Neural cell (in vitro differentiated cells): ENCODE results near the gene GSTM3. TPM values are rescaled to one million over a fixed set of nuclear protein-coding genes. Genes with fewer than 3 reads are reported as not detected.
"Not testable (repeated sequence)": the region's sequence is repeated elsewhere in the genome, so short reads cannot be mapped to it uniquely, and the experiment has no call there.

Source experiments
- H2AFZ ChIP-seq: fragments of 200-600, 300-800 bp; sonication (generic), shearing (Covaris generic); 2 replicates; pipeline ENCODE4 v1.6.0; 2014; ENCODE audit warnings: low read depth, mild to moderate bottlenecking, antibody characterized with exemption, low read length, moderate library complexity
- H3F3A ChIP-seq: fragments of 200-600 bp; shearing (Covaris generic); 2 replicates; pipeline ENCODE4 v1.6.1; 2016; ENCODE audit warnings: mild to moderate bottlenecking, moderate library complexity, mixed read lengths, antibody characterized with exemption, low read length; ENCODE audit not compliant: insufficient read depth, poor library complexity, severe bottlenecking
- H3K27ac ChIP-seq: fragments of 200-600, 300-800 bp; sonication (generic), shearing (Covaris generic); 2 replicates; pipeline ENCODE4 v1.5.1; 2014; ENCODE audit warnings: mild to moderate bottlenecking, low read length, moderate library complexity
- H3K27me3 ChIP-seq: fragments of 300-800, 200-600 bp; sonication (generic), shearing (Covaris generic); 2 replicates; pipeline ENCODE4 v1.6.0; 2014; ENCODE audit warnings: mild to moderate bottlenecking, low read depth, low read length, moderate library complexity; ENCODE audit not compliant: insufficient read depth
- H3K36me3 ChIP-seq: fragments of 300-800, 200-600 bp; sonication (generic), shearing (Covaris generic); 2 replicates; pipeline ENCODE4 v1.5.1; 2014; ENCODE audit warnings: mild to moderate bottlenecking, antibody characterized with exemption, low read length, moderate library complexity; ENCODE audit not compliant: insufficient read depth
- H3K4me2 ChIP-seq: fragments of 300-800, 200-600 bp; sonication (generic), shearing (Covaris generic); 2 replicates; pipeline ENCODE4 v1.6.0; 2014; ENCODE audit warnings: mild to moderate bottlenecking, low read length
- H3K4me3 ChIP-seq: fragments of 300-800, 200-600 bp; sonication (generic), shearing (Covaris generic); 2 replicates; pipeline ENCODE4 v1.5.1; 2014; ENCODE audit warnings: mild to moderate bottlenecking, low read length, moderate library complexity
- H3K79me2 ChIP-seq: fragments of 200-600 bp; shearing (Covaris generic); replicated peaks from 2 replicates; pipeline ENCODE4 v1.6.0; 2014; ENCODE audit warnings: mild to moderate bottlenecking, low read length, moderate library complexity; ENCODE audit not compliant: insufficient read depth
- H3K9ac ChIP-seq: fragments of 300-800, 200-600 bp; sonication (generic), shearing (Covaris generic); 2 replicates; pipeline ENCODE4 v1.6.1; 2016; ENCODE audit warnings: mild to moderate bottlenecking, low read length, mixed read lengths
- H3K9me2 ChIP-seq: fragments of 200-600 bp; shearing (Covaris generic); 2 replicates; pipeline ENCODE4 v1.6.1; 2016; ENCODE audit warnings: mild to moderate bottlenecking, low read length, mixed read lengths; ENCODE audit not compliant: insufficient read depth
- H3K9me3 ChIP-seq: fragments of 200-600, 300-800 bp; sonication (generic), shearing (Covaris generic); 2 replicates; pipeline ENCODE4 v1.6.1; 2016; ENCODE audit warnings: mild to moderate bottlenecking, mixed run types, low read length, moderate library complexity, mixed read lengths
- H4K20me1 ChIP-seq: fragments of 200-600 bp; shearing (Covaris generic); 2 replicates; pipeline ENCODE4 v1.6.1; 2016; ENCODE audit warnings: mild to moderate bottlenecking, mixed run types; ENCODE audit not compliant: insufficient read depth
- CTCF ChIP-seq: fragments of 450-650 bp; IDR thresholded peaks from 2 replicates; pipeline ENCODE4 v1.5.1; 2014; ENCODE audit warnings: antibody characterized with exemption, mild to moderate bottlenecking, moderate library complexity; ENCODE audit not compliant: poor library complexity, severe bottlenecking
- EP300 ChIP-seq: fragments of 450-650 bp; conservative IDR thresholded peaks from 2 replicates; pipeline ENCODE4 v1.6.1; 2014; ENCODE audit warnings: antibody characterized with exemption, mild to moderate bottlenecking, moderate library complexity; ENCODE audit not compliant: poor library complexity, severe bottlenecking
- EZH2 ChIP-seq: fragments of 200-600, 300-800 bp; shearing (Covaris generic), sonication (generic); IDR thresholded peaks from 2 replicates; pipeline ENCODE4 v1.6.1; 2014; ENCODE audit warnings: antibody characterized with exemption, low read length, borderline replicate concordance, mild to moderate bottlenecking; ENCODE audit not compliant: insufficient read depth, poor library complexity, severe bottlenecking
- MXI1 ChIP-seq: fragments of 450-650 bp; conservative IDR thresholded peaks from 2 replicates; pipeline ENCODE4 v1.6.1; 2014; ENCODE audit warnings: antibody characterized with exemption, mild to moderate bottlenecking; ENCODE audit not compliant: poor library complexity, severe bottlenecking
- POLR2AphosphoS5 ChIP-seq: IDR thresholded peaks from 2 replicates; pipeline ENCODE4 v1.6.1; 2012
- RAD21 ChIP-seq: fragments of 450-650 bp; conservative IDR thresholded peaks from 2 replicates; pipeline ENCODE4 v1.6.1; 2014; ENCODE audit warnings: antibody characterized with exemption, mild to moderate bottlenecking, moderate library complexity
- REST ChIP-seq: IDR thresholded peaks from 2 replicates; pipeline ENCODE4 v1.6.1; 2012; ENCODE audit warnings: borderline replicate concordance
- SMC3 ChIP-seq: fragments of 450-650 bp; conservative IDR thresholded peaks from 2 replicates; pipeline ENCODE4 v1.6.1; 2014; ENCODE audit warnings: antibody characterized with exemption, mild to moderate bottlenecking, moderate library complexity; ENCODE audit not compliant: poor library complexity
- TAF1 ChIP-seq: IDR thresholded peaks from 2 replicates; pipeline ENCODE4 v1.6.1; 2012; ENCODE audit warnings: low read depth
- polyA plus RNA-seq: library from polyadenylated mRNA; depleted of rRNA; stranded (reverse); fragments of >200 nt; gene quantifications from 2 replicates; pipeline ENCODE4 v1.2.3, GENCODE V29; 2014

The GSTM3 gene
- polyA plus RNA-seq, 1 donor from 2014 or later = 195 TPM

- Histone ChIP-seq H3K27ac (no peak overlapping the region), H3K4me3 (no peak overlapping the region), H3K9me2 (no peaks in the 10 kb centered on the region), H3K27me3 (no peaks in the 10 kb centered on the region), H4K20me1 (no peaks in the 10 kb centered on the region), H2AFZ (no peak overlapping the region), H3K9me3 (no peaks in the 10 kb centered on the region), H3K9ac (no peak overlapping the region), H3K4me2 (no peak overlapping the region), H3F3A (no peaks in the 10 kb centered on the region), H3K79me2 (no peaks in the 10 kb centered on the region), H3K36me3 (no peaks in the 10 kb centered on the region)
- no peak for TF ChIP-seq SMC3
- no peak for TF ChIP-seq POLR2AphosphoS5
- no peak for TF ChIP-seq MXI1
- no peak for TF ChIP-seq CTCF
- TF ChIP-seq TAF1 = no peak
- no peak for TF ChIP-seq RAD21
- no peak for TF ChIP-seq REST
- TF ChIP-seq EP300 = no peak
- TF ChIP-seq EZH2 = no peak
These were observed 43.8 kb downstream of the GSTM3 start for GRCh38 chr1:109697066-109697465.

GRCh38 chr1:109695138-109695537, 45.7 kb downstream of the GSTM3 start:
- H3K4me2 ChIP-seq, H3K36me3 ChIP-seq, H3K4me3 ChIP-seq, H4K20me1 ChIP-seq, H3K9me2 ChIP-seq, H3K9me3 ChIP-seq, H3K27ac ChIP-seq, H3K79me2 ChIP-seq, H3K9ac ChIP-seq, H3F3A ChIP-seq, H2AFZ ChIP-seq, H3K27me3 ChIP-seq: not testable (repeated sequence)

GRCh38 chr1:109694400-109694799, 46.4 kb downstream of the GSTM3 start:
- H3K4me3 ChIP-seq, H3K4me2 ChIP-seq, H3K9me2 ChIP-seq, H3K36me3 ChIP-seq, H3K9ac ChIP-seq, H4K20me1 ChIP-seq, H3K79me2 ChIP-seq, H3K9me3 ChIP-seq, H3F3A ChIP-seq, H3K27me3 ChIP-seq, H3K27ac ChIP-seq, H2AFZ ChIP-seq: not testable (repeated sequence)
